Measurements from ENCODE around the gene KIAA1328. TPM values are rescaled to one million over a fixed set of nuclear protein-coding genes. Genes with fewer than 3 reads are reported as not detected.

KIAA1328 gene
- total RNA-seq, 1 donor from 2014 or later = 8.4 TPM

DNA sequence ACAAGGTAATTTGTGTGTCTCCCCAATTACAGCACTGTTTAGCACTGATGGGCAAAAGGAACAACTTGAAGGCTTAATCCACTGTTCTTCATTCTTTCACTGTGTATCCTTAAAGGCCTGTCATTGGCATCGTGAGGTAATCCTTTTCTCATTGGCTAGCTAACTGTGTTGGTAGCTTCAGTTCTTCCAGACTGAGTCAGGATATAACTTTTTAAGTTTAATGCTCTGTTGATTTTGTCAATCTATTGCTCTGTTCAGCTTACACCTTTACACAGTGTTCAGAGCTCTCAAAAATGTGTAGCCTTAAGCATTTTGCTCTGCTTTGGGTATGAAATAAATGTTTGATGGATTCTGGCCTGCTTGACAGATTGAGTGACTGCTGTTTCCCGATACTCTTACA is 148.2 kb downstream of the KIAA1328 start:
- Histone ChIP-seq H3K27ac (no peak overlapping the region), H3K4me3 (no peak overlapping the region), H3K4me1 (no peaks in the 10 kb centered on the region), H3K27me3 (no peaks in the 10 kb centered on the region), H3K9me3 (peaks cover 0 to 4% of the 10 kb centered on the region in 2 donors), H3K36me3 (no peaks in the 10 kb centered on the region)
- TF ChIP-seq, protein P1, sequence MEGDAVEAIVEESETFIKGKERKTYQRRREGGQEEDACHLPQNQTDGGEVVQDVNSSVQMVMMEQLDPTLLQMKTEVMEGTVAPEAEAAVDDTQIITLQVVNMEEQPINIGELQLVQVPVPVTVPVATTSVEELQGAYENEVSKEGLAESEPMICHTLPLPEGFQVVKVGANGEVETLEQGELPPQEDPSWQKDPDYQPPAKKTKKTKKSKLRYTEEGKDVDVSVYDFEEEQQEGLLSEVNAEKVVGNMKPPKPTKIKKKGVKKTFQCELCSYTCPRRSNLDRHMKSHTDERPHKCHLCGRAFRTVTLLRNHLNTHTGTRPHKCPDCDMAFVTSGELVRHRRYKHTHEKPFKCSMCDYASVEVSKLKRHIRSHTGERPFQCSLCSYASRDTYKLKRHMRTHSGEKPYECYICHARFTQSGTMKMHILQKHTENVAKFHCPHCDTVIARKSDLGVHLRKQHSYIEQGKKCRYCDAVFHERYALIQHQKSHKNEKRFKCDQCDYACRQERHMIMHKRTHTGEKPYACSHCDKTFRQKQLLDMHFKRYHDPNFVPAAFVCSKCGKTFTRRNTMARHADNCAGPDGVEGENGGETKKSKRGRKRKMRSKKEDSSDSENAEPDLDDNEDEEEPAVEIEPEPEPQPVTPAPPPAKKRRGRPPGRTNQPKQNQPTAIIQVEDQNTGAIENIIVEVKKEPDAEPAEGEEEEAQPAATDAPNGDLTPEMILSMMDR (IDR thresholded peaks at IDR 0.05) = no peak
- intact Hi-C loops (cut with DNase I) = no loop called here
- no peak for DNase-seq (ENCODE audit: low spot score in 2 of 2)

DNA sequence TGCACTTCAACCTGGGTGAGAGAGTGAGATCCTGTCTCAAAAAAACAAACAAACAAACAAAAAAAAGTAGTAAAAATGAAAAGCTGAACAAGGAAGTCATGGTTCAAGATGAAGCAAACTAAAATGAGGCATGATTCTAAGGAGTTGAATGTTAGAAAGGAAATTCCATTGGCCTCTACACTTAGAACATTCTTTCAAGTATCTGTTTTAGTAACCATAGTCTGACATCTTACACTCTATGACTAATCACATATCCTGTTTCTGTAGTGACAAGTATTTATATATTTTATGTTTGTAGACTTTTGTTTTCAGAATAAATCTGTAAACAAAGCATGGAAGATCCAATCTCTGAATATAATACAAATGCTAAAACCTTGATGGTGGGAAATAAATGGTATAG is 164.1 kb downstream of the KIAA1328 start:
- no peaks in the 10 kb centered on the region for H3K27me3 ChIP-seq
- no peak overlapping the region for H3K4me3 ChIP-seq
- TF ChIP-seq, protein P1 (IDR thresholded peaks at IDR 0.05) = no peak
- no peak for DNase-seq (ENCODE audit: low spot score in 2 of 2)
- H3K36me3 ChIP-seq = peaks cover 0 to 8% of the 10 kb centered on the region in 2 donors
- H3K9me3 ChIP-seq = no peaks in the 10 kb centered on the region
- no peak overlapping the region for H3K27ac ChIP-seq
- intact Hi-C loops (cut with DNase I) = no loop called here
- H3K4me1 ChIP-seq = no peaks in the 10 kb centered on the region

DNA sequence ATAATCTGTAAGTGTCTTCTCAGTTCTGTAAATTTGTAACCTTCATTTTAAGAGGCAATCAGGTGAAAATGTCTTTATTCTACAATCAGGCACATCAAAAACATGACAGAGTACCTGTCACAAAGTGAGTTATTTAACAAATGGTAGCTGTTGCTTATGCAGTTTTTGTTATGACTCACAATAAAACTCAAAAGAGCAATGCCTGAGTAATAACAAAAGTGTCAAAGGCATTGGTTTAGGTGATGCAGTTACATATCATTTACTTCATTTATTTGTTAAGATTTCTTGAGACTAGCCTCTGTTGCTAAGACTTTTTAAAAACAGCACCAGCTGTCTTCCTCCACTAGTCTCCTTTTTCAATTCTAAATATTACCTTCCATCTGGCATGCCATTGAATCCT is 177.8 kb downstream of the KIAA1328 start:
- Histone ChIP-seq H3K27me3 (no peaks in the 10 kb centered on the region), H3K9me3 (peaks cover 0 to under 1% of the 10 kb centered on the region in 2 donors), H3K4me3 (no peak overlapping the region), H3K36me3 (no peaks in the 10 kb centered on the region), H3K27ac (no peak overlapping the region), H3K4me1 (no peaks in the 10 kb centered on the region)
- intact Hi-C loops (cut with DNase I) = no loop called here
- TF ChIP-seq, protein P1 (IDR thresholded peaks at IDR 0.05) = no peak
- no peak for DNase-seq (ENCODE audit: low spot score in 2 of 2)

DNA sequence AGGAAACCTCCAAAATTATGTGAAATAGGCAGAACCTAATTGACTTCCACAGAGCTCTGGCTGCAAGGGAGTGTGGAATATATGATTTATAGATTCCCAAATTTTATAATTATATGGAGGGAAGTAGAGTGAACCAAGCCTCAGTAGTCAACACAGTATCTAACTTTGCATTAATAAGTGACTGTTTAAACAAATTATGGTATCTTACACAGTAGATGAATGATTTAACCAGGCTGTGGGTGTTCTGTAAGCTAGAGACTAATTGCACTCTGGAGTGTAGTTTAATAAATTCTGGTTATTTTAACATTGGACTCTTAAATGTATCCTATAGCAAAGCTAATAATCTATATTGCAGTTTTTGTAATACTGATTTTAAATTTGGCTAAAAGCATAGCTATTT is 183.5 kb downstream of the KIAA1328 start:
- Histone ChIP-seq H3K9me3 (peaks cover 13 to 42% of the 10 kb centered on the region in 2 donors), H3K4me1 (no peaks in the 10 kb centered on the region), H3K4me3 (no peak overlapping the region), H3K36me3 (no peaks in the 10 kb centered on the region), H3K27ac (no peak overlapping the region), H3K27me3 (no peaks in the 10 kb centered on the region)
- DNase-seq (ENCODE audit: low spot score in 2 of 2) = no peak
- TF ChIP-seq, protein P1 (IDR thresholded peaks at IDR 0.05) = no peak
- intact Hi-C loops (cut with DNase I) = no loop called here

DNA sequence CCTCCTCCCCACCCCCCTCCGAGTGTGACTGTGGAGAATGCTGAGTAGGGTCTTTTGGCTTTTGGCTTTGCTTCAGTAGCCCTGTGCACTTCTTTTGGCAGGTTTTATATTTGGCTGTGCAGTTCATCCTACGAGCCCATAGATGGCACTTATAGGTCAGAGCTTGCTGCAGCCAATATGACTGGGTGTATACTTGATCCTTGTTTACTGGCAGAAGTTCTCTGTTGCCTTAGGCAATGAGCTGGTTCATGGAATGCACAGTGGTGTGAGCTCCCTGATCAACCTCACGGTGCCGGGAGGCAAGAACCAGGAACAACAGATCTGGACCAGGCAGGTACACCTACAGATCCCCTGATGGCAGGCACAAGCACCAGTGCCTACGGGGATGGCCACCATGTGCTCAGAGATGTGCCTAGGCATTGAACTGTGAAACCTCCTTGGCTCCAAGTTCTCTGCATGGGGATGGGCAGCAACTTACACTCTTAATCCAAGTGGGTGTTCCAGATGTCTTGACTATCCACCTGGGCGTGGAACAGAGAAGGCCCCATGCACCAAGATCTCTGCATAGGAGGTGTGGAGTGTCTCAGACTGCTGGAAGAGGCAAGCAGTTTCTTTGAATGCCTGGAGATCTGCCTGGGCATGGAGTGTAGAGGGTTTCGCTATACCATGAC is 190.4 kb downstream of the KIAA1328 start:
- no peaks in the 10 kb centered on the region for H3K27me3 ChIP-seq
- no peak for DNase-seq (ENCODE audit: low spot score in 2 of 2)
- H3K9me3 ChIP-seq = peaks cover 18 to 43% of the 10 kb centered on the region in 2 donors
- intact Hi-C loops (cut with DNase I) = no loop called here
- peaks cover 0 to 13% of the 10 kb centered on the region in 2 donors for H3K36me3 ChIP-seq
- TF ChIP-seq, protein P1 (IDR thresholded peaks at IDR 0.05) = no peak
- no peak overlapping the region for H3K4me3 ChIP-seq
- H3K27ac ChIP-seq = no peak overlapping the region
- H3K4me1 ChIP-seq = no peaks in the 10 kb centered on the region

Measured in ascending aorta (tissue), 2 donors.